HG03066 (cell line): ENCODE measurements around the gene MYORG.

Source experiments
- ATAC-seq: cut with Tn5 transposase; IDR thresholded peaks from one replicate; pipeline ENCODE4 v1.9.1; 2021; ENCODE audit warnings: low read depth; ENCODE audit not compliant: unreplicated experiment

Gene MYORG

DNA sequence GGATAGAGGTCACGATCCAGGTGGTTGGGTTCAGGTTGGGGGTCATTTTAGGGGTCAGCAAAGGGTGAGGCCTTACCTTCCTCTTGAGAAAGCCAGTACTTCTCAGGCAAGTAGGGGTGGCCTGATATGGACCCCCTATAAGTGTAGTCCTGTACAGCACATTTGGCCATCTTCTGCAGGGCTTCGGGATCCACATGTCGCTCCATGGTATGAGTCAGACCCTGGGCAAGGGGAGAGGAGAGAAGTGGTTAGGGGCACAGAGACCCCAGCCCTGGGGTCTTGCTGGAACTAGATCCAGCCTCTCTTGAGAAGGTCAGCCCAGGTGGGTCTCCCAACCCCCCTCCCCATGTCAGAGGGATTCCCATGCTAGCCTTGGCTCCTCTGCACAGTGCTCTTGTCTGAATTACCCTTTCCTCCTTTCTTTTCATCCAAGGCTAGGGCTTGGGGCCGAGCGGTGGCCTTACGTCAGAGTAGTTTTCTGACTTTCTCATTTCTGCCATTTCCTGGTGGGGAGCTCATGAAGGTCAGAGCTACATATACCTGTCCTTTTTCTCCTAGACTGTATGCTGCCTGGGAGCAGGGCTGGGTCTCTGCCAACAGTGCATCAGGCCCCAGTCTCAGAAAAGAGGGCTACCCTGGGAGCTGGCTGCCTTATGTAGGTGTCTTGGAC is 9.0 kb upstream of the MYORG start:
- ATAC-seq = no peak

DNA sequence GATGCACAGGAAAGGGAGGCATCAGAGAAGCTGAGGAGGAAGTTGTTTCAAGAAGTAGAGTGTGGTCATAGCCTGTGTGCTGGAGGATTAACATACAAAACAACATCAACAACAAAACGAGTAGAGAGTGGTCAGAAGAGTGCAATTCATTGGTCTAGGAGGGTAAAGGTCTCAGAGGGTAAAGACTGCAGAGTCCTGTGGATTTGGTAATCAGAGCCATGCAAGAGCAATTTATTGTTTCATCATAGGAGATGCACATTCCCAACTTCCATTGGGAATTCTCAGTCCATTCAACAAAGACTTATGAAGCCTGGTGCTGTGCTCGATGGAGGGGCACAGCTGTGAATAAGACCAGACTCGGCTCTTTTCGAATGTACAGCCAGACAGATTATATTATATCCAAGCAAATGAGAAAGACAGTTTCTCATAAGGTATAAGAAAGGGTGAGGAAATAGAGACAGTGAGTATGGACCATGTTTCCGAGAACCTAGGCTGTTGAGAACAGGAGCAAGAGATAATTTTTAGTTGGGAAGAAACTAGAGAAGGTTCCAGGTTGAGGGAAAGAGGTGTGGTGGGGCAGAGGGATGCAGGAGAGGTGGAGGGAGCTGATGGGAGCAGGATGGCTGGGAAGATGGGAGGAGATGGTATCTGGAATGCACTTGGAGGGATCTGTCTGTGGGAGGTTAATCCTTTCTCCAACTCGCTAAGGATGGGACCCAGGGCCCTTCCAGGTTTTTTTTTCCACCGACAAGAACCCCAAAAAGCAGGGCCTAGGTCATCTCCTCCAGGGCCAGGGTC is 7.9 kb upstream of the MYORG start:
- ATAC-seq = no peak

DNA sequence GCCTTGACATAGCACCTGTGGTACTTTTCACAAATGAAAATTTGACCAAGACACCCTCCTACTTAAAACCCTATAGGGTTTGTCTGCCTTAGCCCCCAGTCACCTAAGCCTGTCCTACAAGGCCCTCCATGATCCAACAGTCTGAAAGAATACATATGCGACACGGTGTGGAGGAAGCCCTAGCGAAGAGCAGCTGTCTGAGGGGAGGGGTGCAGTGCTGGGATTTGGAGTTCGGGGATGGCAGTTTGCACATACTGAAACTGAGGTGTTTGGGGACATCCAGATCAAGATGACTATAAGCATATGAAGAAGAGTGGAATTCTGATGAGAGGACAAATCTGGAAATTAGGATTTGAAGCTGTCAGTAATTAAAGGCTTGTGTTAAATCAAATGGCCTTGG is 7.2 kb upstream of the MYORG start:
- ATAC-seq = no peak

DNA sequence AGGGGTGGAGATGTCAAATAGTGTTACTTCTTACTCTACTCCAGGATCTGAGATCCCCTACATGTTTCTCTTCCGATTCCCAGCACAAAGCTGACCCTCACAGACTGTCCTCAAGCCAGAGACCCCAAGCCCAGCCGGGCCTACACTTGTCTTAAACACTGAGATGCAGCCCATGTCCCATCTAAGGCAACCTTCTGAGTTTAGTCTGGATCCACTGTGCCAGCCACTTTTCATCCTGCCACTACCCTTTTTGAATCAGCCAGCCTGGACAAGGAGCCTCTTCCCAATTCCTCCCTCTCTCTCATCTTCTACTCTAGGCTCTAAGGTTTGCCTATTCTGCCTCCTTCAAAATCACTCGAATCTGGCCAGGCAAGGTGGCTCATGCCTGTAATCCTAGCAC is 6.2 kb upstream of the MYORG start:
- no peak for ATAC-seq

DNA sequence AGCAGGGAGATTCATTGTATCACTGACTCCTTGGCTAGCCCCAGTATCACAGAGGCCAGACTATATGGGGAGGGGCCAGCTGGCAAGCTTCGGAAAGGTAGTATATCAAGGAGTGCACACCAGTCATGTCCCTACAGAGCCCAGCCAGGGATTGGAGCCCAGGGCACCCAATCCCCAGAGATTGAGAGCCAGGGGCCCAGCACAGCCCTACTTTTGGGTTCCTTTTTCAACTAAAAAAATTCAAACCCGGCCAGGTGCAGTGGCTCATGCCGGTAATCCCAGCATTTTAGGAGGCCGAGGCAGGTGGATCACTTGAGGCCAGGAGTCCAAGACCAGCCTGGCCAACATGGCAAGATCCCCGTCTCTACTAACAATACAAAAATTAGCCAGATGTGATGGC is 5.4 kb upstream of the MYORG start:
- no peak for ATAC-seq

DNA sequence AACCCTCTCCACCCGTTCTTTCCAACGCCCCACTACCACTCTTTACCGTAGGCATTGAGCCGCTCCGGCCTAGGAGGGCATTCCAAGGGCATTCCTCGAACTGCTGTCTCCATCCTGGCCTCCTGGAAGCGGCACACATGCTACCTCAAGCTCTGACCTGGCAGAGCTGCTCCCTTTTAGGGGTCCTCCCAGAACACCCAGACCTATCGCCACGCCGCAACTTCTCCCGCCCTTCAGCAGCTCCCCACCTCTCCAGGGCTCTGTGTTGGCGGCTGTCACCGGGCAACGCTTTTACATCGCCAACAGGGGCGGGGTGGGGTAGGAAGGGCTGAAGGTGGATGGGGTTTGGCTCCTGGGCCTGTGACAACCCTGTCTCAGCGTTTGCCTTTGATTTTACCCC is 4.6 kb upstream of the MYORG start:
- no peak for ATAC-seq

DNA sequence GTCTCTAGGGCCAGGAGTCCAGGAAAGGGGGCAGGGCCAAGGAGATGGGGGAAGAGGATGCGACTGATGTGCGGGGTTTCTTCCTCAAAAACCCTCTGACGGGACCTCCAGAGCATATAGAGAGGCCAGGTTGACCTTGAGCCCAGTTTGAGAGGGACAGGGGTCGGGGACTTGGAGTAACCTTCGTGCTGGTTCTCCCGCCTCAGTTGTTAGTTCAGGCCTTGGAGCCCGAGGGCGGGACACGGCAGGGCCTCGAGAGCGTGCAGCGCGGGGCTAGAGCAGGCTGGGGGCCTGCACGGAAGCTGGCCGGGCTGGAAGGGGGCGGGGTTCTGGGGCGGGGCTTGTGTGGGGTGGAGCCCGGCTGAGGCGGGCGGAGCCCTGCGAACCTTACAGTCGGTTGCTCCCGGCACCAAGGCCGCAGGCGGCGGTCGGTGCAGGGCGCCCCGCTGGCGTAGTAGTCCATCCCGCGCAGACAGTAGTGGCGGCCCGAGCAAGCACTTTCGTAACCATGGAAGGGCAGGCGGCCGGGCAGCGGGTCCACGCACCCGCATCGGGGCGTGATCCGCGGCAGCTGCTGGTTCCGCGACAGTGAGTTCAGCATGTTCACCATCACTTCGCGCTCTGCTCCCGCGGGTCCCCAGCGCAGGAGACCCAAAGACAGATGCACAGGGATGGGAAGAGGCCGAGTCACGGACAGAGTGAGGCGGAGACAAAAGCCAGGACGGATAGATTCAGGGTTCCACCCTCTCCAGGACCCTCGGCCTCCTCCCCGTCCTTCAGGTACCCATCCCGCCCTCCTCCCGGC is 4.0 kb upstream of the MYORG start:
- ATAC-seq = no peak

DNA sequence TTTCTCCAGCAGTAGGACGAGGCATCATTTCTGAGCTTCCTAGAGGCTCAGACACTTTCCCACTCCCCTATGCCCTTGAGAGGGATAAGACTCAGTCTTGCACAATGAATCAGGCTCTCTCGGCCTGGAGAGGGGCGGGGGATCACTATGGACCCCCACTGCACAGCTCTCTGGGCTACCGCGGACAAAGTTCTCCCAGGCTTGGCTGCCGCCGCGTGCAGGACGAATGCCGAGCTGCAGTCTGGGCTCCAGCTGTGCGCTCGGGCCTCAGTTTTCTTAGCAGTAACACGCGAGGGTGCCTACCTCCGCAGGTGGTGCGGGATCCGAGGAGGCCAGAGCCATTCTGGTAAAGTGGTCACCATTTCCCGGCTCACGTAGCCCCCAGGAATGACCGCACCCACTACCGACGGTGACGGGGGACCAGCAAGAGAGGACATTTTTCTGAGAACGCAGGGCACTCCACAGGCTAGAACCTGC is 3.4 kb upstream of the MYORG start:
- ATAC-seq = no peak

DNA sequence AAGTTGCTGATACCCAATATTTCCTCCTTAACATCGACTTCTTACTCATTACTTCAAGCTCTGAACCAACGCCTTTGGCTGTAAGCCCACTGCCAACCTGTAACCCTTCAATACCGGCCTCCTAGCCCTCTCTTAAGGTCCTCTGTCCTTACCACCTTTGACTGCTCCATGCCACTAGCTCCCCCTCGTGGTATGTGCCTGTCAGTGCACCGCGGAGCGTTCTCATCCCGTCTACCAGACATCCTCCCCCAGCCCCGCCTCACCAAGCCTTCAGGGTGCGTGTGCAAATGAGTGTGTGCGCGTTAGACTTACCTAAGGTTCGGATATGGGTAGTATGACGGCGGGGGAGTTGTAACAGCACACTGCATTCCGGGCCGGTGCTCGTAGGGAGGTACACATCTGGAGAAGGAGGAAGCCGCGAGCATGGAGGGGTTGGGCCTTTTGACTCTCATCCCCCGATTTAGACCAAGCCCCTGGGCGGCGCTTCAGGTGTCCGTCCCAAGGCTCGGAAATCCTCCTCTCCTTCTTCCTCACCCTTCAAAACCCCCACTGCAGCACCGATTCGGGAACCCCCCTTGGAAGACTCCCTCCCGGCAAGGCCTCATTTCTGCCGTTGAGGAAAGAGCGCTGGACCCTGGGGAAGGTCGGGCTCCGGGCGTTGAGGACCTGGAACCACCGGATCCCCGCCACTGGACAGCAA is 2.8 kb upstream of the MYORG start:
- ATAC-seq = peak; percentile 34

DNA sequence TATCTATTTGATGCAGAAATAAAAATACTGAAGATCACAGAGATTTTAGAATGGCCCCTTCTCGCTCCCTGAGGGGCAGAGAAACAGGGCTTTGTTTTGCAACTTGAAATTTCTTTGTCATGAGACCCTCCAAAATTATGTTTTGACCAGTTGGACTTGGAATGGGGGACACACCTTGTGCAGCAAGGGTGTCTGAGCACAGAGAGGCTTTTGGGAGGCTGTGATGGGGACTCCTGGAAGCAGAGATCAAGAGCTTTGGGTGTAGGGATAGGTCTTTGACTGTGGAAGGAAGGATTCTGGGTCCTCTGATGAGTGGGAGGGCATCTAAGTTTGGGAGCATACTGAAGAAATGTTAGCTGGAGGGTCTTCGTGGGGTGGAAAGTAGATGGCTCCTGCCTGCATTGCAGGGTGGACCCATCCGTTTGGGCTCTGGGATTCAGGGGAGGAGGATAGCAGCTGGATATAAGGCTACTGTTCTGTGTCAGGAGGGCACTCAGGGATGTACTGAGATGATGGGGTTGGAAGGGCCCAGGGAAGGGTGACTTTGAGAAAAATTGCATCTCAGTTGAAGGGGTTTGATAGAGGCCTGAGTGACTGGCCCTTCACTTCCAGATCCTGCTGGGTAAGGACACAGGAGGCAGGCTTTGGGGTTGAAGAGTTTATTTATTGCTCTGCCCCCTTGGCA is 1.8 kb upstream of the MYORG start:
- ATAC-seq = no peak

DNA sequence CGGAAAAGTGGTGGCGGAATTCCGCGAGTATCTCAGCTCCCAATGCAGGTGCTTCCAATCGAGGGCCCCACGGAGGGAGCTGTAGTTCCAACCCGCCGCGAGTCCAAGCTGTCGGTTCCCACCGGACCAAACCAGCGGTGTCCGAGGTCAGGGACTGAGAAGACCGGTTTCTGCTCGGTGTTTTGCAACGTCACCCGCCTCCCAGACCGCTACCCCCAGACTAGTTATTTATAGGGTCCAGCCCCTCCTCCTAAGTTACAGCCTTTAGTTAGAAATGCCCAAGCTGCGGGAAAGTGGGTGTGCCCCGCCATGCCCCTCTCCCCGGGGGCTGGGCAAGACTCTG is 677 bp upstream of the MYORG start:
- ATAC-seq = no peak

DNA sequence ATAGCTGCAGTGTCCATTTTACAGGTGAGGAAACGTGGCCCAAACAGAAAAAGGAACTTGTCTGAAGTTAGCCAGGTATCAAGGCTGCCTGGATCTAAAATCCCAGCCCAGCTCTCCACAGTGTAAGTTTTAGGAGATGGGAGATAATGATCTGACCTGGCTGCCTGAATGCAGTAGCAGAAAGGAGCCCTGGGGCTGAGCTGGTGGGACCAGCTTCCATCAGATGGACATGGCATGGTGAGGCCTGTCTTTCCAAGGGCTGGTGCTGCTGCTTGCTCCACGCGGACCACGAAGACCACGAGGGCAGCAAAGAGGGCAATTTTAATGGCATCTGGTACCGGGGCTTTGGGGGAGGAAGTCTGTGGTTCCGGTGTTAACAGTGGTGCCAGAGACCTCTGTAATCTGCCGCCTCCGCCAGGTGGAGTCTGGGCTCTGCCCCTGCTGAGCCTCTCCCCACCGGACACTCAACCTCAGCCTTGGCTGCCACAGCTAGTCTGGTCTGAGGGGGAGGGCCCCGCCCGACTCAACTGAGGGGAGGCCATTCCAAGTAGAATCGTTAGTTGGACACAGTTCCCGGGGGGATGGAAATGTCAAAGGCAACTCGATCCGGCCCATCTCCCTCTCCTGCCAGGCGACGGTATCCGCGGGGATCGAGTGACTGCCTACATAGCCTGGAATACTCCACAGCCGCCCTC is 650 bp downstream of the MYORG start:
- ATAC-seq = peak; percentile 26

DNA sequence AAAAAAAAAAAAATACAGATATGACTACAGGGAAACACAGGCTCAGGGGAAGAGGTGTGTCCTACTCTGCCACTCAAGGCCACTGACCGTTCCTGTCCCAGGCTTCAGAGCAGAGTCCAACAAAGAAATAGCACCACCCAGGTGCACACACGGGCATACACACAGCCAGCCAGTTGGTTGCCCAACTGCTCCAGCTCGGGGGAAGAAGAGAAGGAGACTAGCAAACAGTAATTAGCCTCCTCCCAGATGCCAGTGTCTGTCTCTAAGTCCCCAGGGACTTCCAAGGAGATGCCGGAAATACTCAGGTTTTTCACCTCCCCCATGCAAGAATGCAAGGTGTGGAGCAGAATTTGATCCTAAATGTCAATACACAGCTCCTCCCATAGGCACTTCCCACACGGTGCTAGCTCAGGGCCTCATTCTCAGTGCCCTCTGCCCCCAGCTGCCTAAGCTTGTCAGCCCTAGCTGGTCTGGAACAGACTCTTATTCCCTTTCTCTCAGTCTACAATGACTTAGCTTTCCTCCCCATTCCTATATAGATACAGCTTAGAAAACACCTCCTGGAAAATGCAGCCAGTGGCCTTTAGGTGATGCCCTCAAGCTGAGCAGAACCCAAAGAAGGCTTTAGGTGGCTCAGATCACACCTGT is 1.7 kb downstream of the MYORG start:
- ATAC-seq = no peak

DNA sequence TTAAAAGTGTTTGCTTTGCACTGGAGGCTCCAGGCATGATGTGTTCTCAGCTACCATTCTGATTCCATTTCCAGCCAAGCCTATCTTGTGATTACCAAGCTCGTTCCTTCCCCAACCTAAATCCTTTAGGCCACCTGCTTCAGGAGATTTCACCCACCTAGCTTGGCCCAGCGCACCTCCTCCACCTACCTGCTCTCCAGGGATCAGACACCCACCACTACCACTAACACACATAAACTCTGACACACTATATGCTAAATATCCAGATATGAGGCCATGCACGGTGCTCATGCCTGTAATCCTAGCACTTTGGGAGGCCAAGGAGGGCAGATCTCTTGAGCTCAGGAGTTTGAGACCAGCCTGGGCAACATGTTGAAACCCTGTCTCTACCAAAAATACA is 2.4 kb downstream of the MYORG start:
- no peak for ATAC-seq

DNA sequence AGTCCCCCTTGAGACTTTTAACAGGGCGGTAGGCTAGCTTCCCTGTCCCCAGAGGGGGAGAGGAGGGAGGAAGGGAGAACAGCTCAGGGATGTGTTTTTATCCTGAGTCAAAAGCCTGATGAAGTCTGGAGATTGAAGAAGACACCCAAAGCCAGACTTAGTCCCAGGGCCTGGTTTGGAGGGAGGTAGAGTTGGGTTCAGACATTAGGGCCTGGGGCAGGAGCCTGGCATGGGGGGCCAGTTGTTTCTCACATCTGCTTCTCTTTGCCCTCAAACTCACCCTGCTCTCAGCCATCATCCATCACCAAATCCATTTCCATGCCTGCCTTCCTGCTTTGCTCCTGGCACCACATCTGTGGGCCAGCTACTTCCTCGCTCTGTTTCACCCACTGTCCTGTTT is 2.9 kb downstream of the MYORG start:
- ATAC-seq = no peak

DNA sequence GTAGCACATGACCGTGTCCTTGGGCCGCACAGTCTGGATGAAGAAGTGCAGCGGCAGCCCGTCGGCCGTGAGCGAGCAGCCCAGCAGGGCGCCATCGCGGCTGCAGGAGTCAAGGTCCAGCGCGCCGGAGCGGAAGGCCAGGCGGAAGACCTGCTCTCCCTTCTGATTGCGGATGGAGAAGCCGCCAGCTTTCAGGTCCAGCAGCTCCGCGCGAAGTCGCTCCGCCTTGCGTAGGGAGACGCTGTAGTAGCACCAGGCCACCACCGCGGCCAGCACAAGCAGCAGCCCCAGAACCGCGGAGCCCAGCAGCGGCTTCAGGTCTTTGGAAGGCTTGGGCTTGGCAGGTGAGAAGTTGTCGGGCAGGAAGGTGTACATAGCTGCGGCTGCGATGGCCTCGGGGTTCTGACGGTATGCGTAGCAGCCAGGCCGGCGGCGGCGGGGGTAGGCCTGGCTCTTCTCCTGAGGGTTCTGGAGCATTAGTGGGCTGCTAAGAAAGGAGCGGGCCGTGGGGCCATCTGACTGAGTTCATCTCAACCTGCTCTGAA is 4.2 kb downstream of the MYORG start:
- no peak for ATAC-seq

DNA sequence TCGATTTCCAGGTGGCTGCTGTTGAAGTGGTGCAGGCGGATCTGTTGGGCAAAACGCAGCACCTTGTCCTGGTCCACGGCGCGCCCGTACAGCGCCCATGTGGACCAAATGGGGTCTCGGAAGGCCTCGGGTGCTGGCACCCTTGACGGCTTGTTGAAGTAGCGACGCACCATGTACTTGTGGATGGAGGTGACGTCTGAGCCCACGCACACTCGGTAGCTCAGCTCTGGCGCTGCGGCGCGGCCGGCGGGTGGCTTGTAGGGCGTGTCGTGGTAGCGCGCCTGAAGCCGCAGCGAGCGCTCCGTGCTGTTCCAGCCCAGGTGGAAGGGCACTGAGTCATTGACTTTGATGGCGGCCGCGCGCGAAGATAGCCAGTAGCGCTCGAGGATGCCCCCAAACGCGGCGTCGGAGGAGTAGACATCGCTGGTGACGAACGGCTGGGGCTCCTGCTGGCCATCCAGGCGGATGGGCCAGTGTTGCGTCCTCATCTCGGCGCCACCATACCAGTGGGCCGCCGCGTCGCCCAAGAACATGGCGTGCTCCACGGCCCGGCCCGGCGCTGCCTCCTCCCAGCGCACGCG is 4.7 kb downstream of the MYORG start:
- ATAC-seq = no peak

DNA sequence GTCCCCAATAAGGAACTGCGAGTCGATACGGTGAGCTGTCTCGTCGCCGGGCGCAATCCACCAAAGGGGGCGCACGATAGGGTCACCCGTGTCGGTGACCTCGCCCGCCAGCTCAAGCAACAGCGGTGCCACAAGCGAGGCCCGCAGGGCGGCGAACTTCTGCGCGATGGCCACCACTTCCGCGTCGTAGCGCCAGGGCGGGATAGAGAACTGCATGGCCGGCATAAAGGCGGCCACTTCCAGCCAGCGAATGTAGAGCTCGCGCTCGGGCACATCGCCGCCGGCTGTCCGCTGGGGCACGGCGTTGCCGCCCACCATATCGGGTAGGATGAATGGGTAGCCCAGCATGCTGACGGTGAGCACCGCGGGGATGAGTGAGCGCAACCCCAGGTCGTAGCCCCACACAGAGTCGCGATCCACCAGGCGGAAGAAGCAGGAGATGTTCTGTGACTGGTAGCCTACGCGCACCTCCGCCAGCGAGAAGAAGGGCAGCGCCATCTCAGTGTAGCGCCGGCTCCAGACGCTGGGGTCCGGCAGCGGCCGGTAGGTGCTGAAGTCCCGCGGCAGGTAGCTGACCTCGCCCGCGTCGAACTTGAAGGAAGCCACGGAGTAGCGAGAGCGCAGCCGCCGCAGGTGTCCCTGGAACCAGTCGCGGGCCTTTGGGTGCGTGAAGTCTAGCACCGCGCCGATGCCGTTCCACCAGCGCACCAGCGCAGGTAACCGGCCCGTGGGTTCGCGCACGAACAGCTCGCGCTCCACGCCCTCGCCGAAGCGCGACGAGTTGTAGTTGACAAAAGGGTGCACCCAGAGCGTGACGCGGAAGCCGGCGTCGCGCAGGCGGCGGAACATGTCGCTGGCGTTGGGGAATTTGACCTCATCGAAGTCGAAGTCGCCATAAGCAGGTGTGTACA is 5.5 kb downstream of the MYORG start:
- ATAC-seq = no peak
